Endometrial microvascular endothelial cells (primary cell): ENCODE data around the gene KCTD11. TPM values are rescaled to one million over a fixed set of nuclear protein-coding genes. Genes with fewer than 3 reads are reported as not detected.

Experiments
- in situ Hi-C: cut with HindIII; loops from 2 replicates; pipeline ENCODE4 v1.10.0; 2017; ENCODE audit warnings: low sequenced_read_pairs, low pct_unique_long_range_greater_than_20kb; ENCODE audit errors: inconsistent ontology term
- total RNA-seq: library from RNA; depleted of rRNA; stranded (reverse); fragments of >200 nt; gene quantifications from one replicate; pipeline ENCODE4 v1.2.3, GENCODE V29; 2015; ENCODE audit errors: inconsistent ontology term

The KCTD11 gene
- 7.8 TPM for total RNA-seq

DNA sequence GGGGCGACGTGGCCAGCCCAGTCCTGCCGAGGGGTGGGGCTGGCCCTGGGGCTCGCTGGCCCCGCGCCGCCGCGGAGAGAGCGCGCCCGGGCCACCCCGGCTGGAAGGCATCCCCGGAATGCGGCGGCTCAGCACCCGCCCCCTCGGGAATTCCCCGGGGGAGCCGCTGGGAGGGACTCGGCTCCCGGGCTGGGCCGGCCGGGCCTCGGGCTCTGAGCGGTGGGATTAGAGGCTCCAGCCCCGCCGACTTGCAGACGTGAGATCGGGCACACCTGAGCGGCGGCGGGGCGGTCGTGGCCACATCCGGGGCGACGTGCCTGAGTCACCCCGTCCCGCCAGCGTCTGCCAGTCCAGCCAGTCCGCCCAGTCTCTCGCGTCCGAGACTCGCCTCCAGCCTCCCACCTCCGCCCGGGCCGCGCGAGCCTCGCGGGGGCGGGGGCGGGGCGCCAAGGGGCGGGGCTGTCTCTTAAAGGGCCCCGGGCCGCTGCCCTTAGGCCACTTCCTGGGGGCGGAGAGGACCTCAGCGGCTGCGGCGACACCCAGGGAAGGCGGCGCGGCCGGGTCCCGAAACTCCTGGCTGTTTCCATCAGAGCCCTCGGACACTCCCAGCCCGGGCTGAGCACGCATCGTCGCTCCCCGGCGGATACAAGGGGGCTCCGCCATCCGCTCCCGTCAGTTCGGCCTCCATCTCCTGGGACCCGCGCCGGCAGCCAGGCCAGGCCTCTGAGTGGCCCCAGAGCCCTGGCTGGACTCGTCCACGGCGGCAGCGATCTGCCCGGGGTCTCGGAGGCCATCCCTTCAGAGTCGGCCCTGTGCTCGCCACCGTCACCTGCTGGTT lies at the start of gene KCTD11:
TSS of gene KCTD11 (plus strand) at position 498 of the 838 bp plus-strand sequence.
- in situ Hi-C loops: no loop called here

GRCh38 chr17:7304179-7304578 lies 47.8 kb upstream of the KCTD11 start:
- in situ Hi-C loops: no loop called here

- in situ Hi-C loops: no loop called here
These were observed 44.9 kb upstream of the KCTD11 start, which contains the start of gene EIF5A for GRCh38 chr17:7306911-7307685. Gene EIF5A (plus strand): TSS chr17:7307628. CDS start chr17:7309636, 2,008 bp downstream.

DNA sequence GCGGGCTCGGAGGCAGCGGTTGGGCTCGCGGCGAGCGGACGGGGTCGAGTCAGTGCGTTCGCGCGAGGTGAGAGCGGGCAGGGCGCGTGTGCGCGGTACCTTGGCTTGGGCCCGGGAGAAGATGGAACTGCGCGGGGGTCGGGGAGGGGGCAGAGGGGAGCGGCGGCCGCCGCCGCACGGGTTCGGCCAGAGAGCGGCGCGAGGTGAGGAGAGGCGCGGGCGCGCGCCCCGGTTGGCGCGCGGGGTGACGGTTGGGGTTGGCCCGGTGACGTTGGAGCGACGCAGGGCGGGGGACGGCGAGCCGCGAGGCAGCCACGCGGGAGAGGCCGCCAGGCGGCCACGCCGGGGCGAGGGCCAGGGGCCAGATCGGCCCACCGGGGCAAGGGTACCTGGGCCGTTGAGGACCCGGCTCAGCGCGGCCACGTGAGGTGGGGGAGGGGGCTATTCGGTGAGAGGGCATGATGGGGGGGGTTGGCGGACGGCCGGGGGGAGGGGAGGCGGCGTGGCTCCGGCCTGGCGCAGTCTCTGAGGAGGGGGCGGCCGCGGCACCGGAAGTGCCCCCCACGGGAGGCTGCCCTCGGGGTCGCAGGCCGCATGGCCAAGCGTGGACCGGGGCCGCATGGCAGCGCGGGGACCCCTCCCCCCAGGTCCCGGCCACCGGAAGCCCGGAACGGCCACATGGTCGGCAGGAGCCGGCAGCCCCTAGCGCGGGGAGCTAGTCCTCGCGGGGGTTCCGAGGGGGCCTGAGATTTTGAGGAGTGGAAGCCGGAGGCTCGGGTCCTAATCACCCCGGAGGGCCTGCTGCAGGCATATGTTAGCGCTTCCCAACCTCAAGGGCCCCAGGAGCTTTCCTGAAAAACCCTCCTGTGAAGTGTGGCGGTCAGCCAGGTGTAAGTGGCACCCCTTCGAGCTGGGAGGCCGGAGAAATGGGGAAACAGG lies 44.0 kb upstream of the KCTD11 start:
- in situ Hi-C loops: no loop called here

GRCh38 chr17:7308625-7309433 lies 43.1 kb upstream of the KCTD11 start:
- in situ Hi-C loops: no loop called here

- in situ Hi-C loops: no loop called here
These were observed 42.3 kb upstream of the KCTD11 start for GRCh38 chr17:7309628-7310027.

DNA sequence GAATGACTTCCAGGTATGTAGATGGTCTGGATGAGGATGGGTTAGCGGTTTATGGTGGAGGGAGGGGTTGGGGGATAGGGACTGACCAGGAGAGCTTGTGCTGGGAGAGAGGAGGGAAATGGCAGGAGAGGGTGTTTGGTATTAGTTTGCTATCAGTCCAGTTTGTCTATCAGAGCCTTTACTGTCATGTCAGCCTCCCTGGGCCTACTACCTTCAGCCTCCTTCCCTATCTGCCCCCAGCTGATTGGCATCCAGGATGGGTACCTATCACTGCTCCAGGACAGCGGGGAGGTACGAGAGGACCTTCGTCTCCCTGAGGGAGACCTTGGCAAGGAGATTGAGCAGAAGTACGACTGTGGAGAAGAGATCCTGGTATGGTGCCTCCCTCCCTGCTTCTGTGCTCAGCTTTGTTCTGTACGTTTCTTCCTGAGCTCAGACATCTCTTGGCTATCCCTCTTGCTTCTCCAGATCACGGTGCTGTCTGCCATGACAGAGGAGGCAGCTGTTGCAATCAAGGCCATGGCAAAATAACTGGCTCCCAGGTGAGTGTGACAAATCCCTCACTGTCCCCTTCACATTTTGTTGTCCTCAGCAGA lies 40.8 kb upstream of the KCTD11 start:
- in situ Hi-C loops: no loop called here

DNA sequence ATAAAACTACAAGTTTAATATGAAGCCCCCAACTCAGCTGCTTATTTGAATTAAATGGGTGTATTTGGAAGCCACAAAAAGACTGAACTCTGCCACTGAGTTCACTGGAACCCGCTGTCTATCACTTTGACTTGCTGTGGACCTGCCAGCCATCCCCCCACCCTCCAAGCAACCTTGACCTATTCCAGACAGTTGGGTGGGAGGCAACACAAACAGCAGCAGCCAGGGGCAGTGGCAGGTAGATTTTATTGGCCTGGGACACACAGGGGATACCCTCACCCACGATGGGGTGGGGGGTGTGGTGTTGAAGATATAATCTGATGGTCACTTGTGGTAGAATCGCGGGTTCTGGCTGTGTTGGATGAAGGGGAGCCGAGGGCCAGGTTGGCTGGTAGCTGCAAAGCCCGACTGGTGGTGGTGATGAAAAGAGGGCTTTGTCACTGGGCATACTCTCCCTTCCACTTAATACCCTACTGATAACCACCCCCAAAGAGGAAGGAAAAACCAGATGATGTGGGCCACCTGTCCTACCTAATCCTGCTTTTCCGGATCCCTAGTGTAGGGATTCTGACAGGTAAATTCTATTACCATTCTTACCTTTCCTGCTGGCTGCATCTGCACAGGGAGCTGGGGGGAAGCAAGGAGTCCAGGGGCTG lies 39.4 kb upstream of the KCTD11 start:
- in situ Hi-C loops: no loop called here

DNA sequence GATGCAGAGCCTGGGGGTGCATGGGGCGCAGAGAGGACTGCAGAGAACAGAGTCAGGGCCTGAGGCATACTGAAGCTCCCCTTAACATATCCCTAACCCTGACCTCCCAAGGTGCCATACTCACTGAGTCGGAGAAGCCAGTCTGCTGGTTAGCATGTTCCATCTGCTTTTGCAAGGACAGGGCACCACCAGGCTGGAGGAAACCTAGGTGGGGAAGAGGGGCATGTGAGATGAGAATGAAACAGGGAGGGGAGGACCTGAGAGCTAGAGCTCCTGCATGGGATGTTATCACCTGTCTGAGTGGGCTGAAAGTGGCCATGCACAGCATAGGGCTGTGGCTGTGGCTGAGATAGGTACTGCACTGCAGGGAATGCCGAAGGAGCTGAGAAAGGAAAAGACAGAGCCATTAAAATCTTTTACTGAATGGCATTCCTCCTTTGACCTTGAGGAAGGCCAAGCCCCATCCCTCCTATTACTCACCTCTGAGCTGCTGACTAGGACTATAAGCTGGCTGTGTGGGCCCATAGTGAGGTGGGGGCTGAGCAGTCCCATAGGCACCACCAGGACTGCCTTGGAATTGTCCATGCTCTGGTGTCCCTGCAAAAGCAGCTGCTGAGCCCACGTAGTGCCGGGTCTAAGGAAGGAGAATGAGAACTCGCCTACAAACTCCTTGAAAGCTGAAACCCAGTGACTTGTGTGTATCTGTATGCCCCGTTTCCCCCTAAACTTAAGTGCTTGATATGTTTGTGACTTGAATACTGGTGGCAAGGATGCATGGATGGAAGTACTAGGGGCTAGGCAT lies 38.7 kb upstream of the KCTD11 start:
- in situ Hi-C loops: no loop called here

GRCh38 chr17:7313890-7314718 lies 37.9 kb upstream of the KCTD11 start:
- in situ Hi-C loops: no loop called here

DNA sequence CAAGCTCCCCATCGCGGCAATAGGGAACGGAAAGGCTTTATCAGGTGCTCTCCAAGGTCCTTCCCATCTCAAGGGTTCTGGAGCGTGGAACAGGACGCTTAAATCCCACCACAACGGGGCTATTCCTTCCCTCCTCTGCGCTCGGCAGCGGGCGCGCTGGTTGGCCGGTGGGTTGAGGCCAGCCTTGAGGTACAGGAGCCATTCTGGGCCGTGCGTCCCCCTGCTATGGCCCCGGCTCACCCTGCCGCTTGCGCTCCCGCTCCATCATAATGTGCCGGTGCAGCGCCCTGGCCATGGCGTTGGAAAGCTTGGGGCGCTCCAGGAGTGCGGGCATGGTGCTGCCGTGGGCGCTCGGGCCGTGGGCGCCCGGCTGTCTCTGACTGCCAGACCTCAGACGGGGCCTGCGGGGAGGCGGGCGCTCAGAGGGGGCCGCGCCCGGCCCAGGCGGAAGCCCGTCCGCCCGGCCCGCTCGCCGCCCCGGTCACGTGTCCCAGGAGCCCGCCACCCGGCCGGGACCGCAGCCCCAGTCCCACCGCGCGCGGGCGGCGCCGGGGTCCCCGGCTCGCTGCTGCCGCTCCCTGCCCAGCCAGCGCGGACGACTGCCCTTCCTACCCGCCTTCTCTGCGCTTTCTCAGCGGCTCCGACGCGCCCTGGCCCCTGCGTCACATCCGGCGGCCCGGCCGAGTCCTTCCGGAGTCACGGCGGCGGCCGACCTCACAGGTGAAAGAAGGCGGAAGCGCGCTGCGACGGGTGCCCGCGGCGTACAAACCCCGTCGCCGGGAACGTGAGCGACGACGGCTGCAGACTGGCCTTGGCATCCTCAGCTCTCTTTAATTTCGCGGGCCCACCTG lies 37.0 kb upstream of the KCTD11 start, which contains the start of gene GPS2:
TSS of gene GPS2 (minus strand) at position 642 of the 851 bp plus-strand sequence. CDS start at position 334, 308 bp downstream.
- in situ Hi-C loops: no loop called here

GRCh38 chr17:7315570-7316235 lies 36.3 kb upstream of the KCTD11 start:
- in situ Hi-C loops: no loop called here

GRCh38 chr17:7317161-7317803 lies 34.7 kb upstream of the KCTD11 start:
- in situ Hi-C loops: no loop called here
